LHCN-M2 (cell line): ENCODE measurements around the gene PPP1CC. TPM values are rescaled to one million over a fixed set of nuclear protein-coding genes. Genes with fewer than 3 reads are reported as not detected.
A peak's percentile ranks its signal among the peaks of the same experiment; 100 is the strongest.

Source experiments
- DNase-seq: peaks from one replicate; pipeline ENCODE4 v3.0.0-alpha.2; 2012; ENCODE audit warnings: low read depth
- total RNA-seq: library from RNA; depleted of rRNA; stranded (reverse); fragments of >200 nt; gene quantifications from 2 replicates; pipeline ENCODE4 v1.2.3, GENCODE V29; 2014; rRNA removed

The PPP1CC gene
- total RNA-seq, 1 experiment from 2014 or later, result 158 TPM

- no peak for DNase-seq
Observed at GRCh38 chr12:110688446-110689280, 54.0 kb downstream of the PPP1CC start, which contains the start of gene HVCN1. HVCN1 (minus strand) TSS chr12:110689115; CDS start chr12:110683245, 5,870 bp downstream.

GRCh38 chr12:110687396-110688169, 55.1 kb downstream of the PPP1CC start:
- no peak for DNase-seq

- DNase-seq, result no peak
Observed at GRCh38 chr12:110686294-110686903, 56.3 kb downstream of the PPP1CC start.

- no peak for DNase-seq
Observed at GRCh38 chr12:110684312-110684836, 58.3 kb downstream of the PPP1CC start.

GRCh38 chr12:110683888-110684287, 58.8 kb downstream of the PPP1CC start:
- DNase-seq, result no peak

- DNase-seq, result no peak
Observed at GRCh38 chr12:110680032-110680431, 62.7 kb downstream of the PPP1CC start.

- DNase-seq, result no peak
Observed at GRCh38 chr12:110679201-110679600, 63.5 kb downstream of the PPP1CC start.

GRCh38 chr12:110677982-110678381, 64.7 kb downstream of the PPP1CC start:
- DNase-seq, result no peak

GRCh38 chr12:110677206-110677911, 65.3 kb downstream of the PPP1CC start:
- DNase-seq, result peak; percentile 31

GRCh38 chr12:110676171-110676570, 66.5 kb downstream of the PPP1CC start:
- no peak for DNase-seq

GRCh38 chr12:110670161-110670701, 72.5 kb downstream of the PPP1CC start:
- DNase-seq, result no peak

Other genes starting within 250 kb of the PPP1CC start
- 77.5 and 82.8 TPM in 2 replicates for gene VPS29, start 240.8 kb downstream of the PPP1CC start, total RNA-seq
- gene RAD9B, start 240.6 kb downstream of the PPP1CC start, total RNA-seq, result 1.0 and 1.5 TPM in 2 replicates
- 4.8 and 9.2 TPM in 2 replicates for gene PPTC7, start 159.6 kb downstream of the PPP1CC start, total RNA-seq
- gene TCTN1, start 128.8 kb downstream of the PPP1CC start, total RNA-seq, result 34.3 TPM in 2 replicates
- 4.3 and 4.9 TPM in 2 replicates for gene HVCN1, start 53.8 kb downstream of the PPP1CC start, total RNA-seq
- not detected in 2 replicates for gene CCDC63, start 104.1 kb upstream of the PPP1CC start, total RNA-seq
- not detected in 2 replicates for gene MYL2, start 177.7 kb upstream of the PPP1CC start, total RNA-seq